Measurements from ENCODE around the gene IGSF6.
"Not testable (repeated sequence)": the region's sequence is repeated elsewhere in the genome, so short reads cannot be mapped to it uniquely, and the experiment has no call there.

GRCh38 chr16:21690967-21691366, 38.6 kb upstream of the IGSF6 start:
- TF ChIP-seq CTCF, POLR2A (IDR thresholded peaks at IDR 0.05): not testable (repeated sequence)
